Activated CD4-positive, alpha-beta T cell treated with anti-CD3 and anti-CD28 coated beads for 4 hours (primary cell): ENCODE data around the gene ANKRD39.

Experiments used
- DNase-seq, 2 donors: peaks; one replicate each; pipeline ENCODE4 v3.0.0-alpha.2; 2020

ANKRD39 gene

GRCh38 chr2:96887493-96888012, 29.7 kb upstream of the ANKRD39 start:
- no peak for DNase-seq

GRCh38 chr2:96885432-96886347, 27.9 kb upstream of the ANKRD39 start:
- no peak for DNase-seq

- DNase-seq: no peak
Observed at GRCh38 chr2:96884299-96885094, 26.7 kb upstream of the ANKRD39 start.

GRCh38 chr2:96883306-96883705, 25.5 kb upstream of the ANKRD39 start:
- DNase-seq: no peak

- no peak for DNase-seq
Observed at GRCh38 chr2:96882906-96883305, 25.1 kb upstream of the ANKRD39 start.

GRCh38 chr2:96882230-96882629, 24.4 kb upstream of the ANKRD39 start:
- DNase-seq: no peak

GRCh38 chr2:96881349-96882195, 23.8 kb upstream of the ANKRD39 start:
- no peak for DNase-seq

- no peak for DNase-seq
Observed at GRCh38 chr2:96880891-96881273, 23.1 kb upstream of the ANKRD39 start.

GRCh38 chr2:96879545-96880040, 21.8 kb upstream of the ANKRD39 start:
- no peak for DNase-seq

GRCh38 chr2:96878796-96879544, 21.2 kb upstream of the ANKRD39 start:
- DNase-seq: no peak

- DNase-seq: no peak
Observed at GRCh38 chr2:96878171-96878570, 20.4 kb upstream of the ANKRD39 start.

GRCh38 chr2:96877631-96878092, 19.8 kb upstream of the ANKRD39 start:
- no peak for DNase-seq

- no peak for DNase-seq
Observed at GRCh38 chr2:96877042-96877451, 19.2 kb upstream of the ANKRD39 start.

- no peak for DNase-seq
Observed at GRCh38 chr2:96876269-96877041, 18.6 kb upstream of the ANKRD39 start.

- no peak for DNase-seq
Observed at GRCh38 chr2:96875498-96876268, 17.9 kb upstream of the ANKRD39 start.

GRCh38 chr2:96874198-96874831, 16.5 kb upstream of the ANKRD39 start:
- DNase-seq: no peak

- DNase-seq: no peak
Observed at GRCh38 chr2:96873651-96874096, 15.9 kb upstream of the ANKRD39 start.

- no peak for DNase-seq
Observed at GRCh38 chr2:96872591-96873349, 15.0 kb upstream of the ANKRD39 start.
